Neural cell (in vitro differentiated cells): Measurements from ENCODE around the gene RHCG. TPM values are rescaled to one million over a fixed set of nuclear protein-coding genes. Genes with fewer than 3 reads are reported as not detected.

Experiments used
- H2AFZ ChIP-seq: fragments of 200-600, 300-800 bp; sonication (generic), shearing (Covaris generic); 2 replicates; pipeline ENCODE4 v1.6.0; 2014; ENCODE audit warnings: low read depth, mild to moderate bottlenecking, antibody characterized with exemption, low read length, moderate library complexity
- H3F3A ChIP-seq: fragments of 200-600 bp; shearing (Covaris generic); 2 replicates; pipeline ENCODE4 v1.6.1; 2016; ENCODE audit warnings: mild to moderate bottlenecking, moderate library complexity, mixed read lengths, antibody characterized with exemption, low read length; ENCODE audit not compliant: insufficient read depth, poor library complexity, severe bottlenecking
- H3K27ac ChIP-seq: fragments of 200-600, 300-800 bp; sonication (generic), shearing (Covaris generic); 2 replicates; pipeline ENCODE4 v1.5.1; 2014; ENCODE audit warnings: mild to moderate bottlenecking, low read length, moderate library complexity
- H3K27me3 ChIP-seq: fragments of 300-800, 200-600 bp; sonication (generic), shearing (Covaris generic); 2 replicates; pipeline ENCODE4 v1.6.0; 2014; ENCODE audit warnings: mild to moderate bottlenecking, low read depth, low read length, moderate library complexity; ENCODE audit not compliant: insufficient read depth
- H3K36me3 ChIP-seq: fragments of 300-800, 200-600 bp; sonication (generic), shearing (Covaris generic); 2 replicates; pipeline ENCODE4 v1.5.1; 2014; ENCODE audit warnings: mild to moderate bottlenecking, antibody characterized with exemption, low read length, moderate library complexity; ENCODE audit not compliant: insufficient read depth
- H3K4me2 ChIP-seq: fragments of 300-800, 200-600 bp; sonication (generic), shearing (Covaris generic); 2 replicates; pipeline ENCODE4 v1.6.0; 2014; ENCODE audit warnings: mild to moderate bottlenecking, low read length
- H3K4me3 ChIP-seq: fragments of 300-800, 200-600 bp; sonication (generic), shearing (Covaris generic); 2 replicates; pipeline ENCODE4 v1.5.1; 2014; ENCODE audit warnings: mild to moderate bottlenecking, low read length, moderate library complexity
- H3K79me2 ChIP-seq: fragments of 200-600 bp; shearing (Covaris generic); replicated peaks from 2 replicates; pipeline ENCODE4 v1.6.0; 2014; ENCODE audit warnings: mild to moderate bottlenecking, low read length, moderate library complexity; ENCODE audit not compliant: insufficient read depth
- H3K9ac ChIP-seq: fragments of 300-800, 200-600 bp; sonication (generic), shearing (Covaris generic); 2 replicates; pipeline ENCODE4 v1.6.1; 2016; ENCODE audit warnings: mild to moderate bottlenecking, low read length, mixed read lengths
- H3K9me2 ChIP-seq: fragments of 200-600 bp; shearing (Covaris generic); 2 replicates; pipeline ENCODE4 v1.6.1; 2016; ENCODE audit warnings: mild to moderate bottlenecking, low read length, mixed read lengths; ENCODE audit not compliant: insufficient read depth
- H3K9me3 ChIP-seq: fragments of 200-600, 300-800 bp; sonication (generic), shearing (Covaris generic); 2 replicates; pipeline ENCODE4 v1.6.1; 2016; ENCODE audit warnings: mild to moderate bottlenecking, mixed run types, low read length, moderate library complexity, mixed read lengths
- H4K20me1 ChIP-seq: fragments of 200-600 bp; shearing (Covaris generic); 2 replicates; pipeline ENCODE4 v1.6.1; 2016; ENCODE audit warnings: mild to moderate bottlenecking, mixed run types; ENCODE audit not compliant: insufficient read depth
- CTCF ChIP-seq: fragments of 450-650 bp; IDR thresholded peaks from 2 replicates; pipeline ENCODE4 v1.5.1; 2014; ENCODE audit warnings: antibody characterized with exemption, mild to moderate bottlenecking, moderate library complexity; ENCODE audit not compliant: poor library complexity, severe bottlenecking
- EP300 ChIP-seq: fragments of 450-650 bp; conservative IDR thresholded peaks from 2 replicates; pipeline ENCODE4 v1.6.1; 2014; ENCODE audit warnings: antibody characterized with exemption, mild to moderate bottlenecking, moderate library complexity; ENCODE audit not compliant: poor library complexity, severe bottlenecking
- EZH2 ChIP-seq: fragments of 200-600, 300-800 bp; shearing (Covaris generic), sonication (generic); IDR thresholded peaks from 2 replicates; pipeline ENCODE4 v1.6.1; 2014; ENCODE audit warnings: antibody characterized with exemption, low read length, borderline replicate concordance, mild to moderate bottlenecking; ENCODE audit not compliant: insufficient read depth, poor library complexity, severe bottlenecking
- MXI1 ChIP-seq: fragments of 450-650 bp; conservative IDR thresholded peaks from 2 replicates; pipeline ENCODE4 v1.6.1; 2014; ENCODE audit warnings: antibody characterized with exemption, mild to moderate bottlenecking; ENCODE audit not compliant: poor library complexity, severe bottlenecking
- POLR2AphosphoS5 ChIP-seq: IDR thresholded peaks from 2 replicates; pipeline ENCODE4 v1.6.1; 2012
- RAD21 ChIP-seq: fragments of 450-650 bp; conservative IDR thresholded peaks from 2 replicates; pipeline ENCODE4 v1.6.1; 2014; ENCODE audit warnings: antibody characterized with exemption, mild to moderate bottlenecking, moderate library complexity
- REST ChIP-seq: IDR thresholded peaks from 2 replicates; pipeline ENCODE4 v1.6.1; 2012; ENCODE audit warnings: borderline replicate concordance
- SMC3 ChIP-seq: fragments of 450-650 bp; conservative IDR thresholded peaks from 2 replicates; pipeline ENCODE4 v1.6.1; 2014; ENCODE audit warnings: antibody characterized with exemption, mild to moderate bottlenecking, moderate library complexity; ENCODE audit not compliant: poor library complexity
- TAF1 ChIP-seq: IDR thresholded peaks from 2 replicates; pipeline ENCODE4 v1.6.1; 2012; ENCODE audit warnings: low read depth
- polyA plus RNA-seq: library from polyadenylated mRNA; depleted of rRNA; stranded (reverse); fragments of >200 nt; gene quantifications from 2 replicates; pipeline ENCODE4 v1.2.3, GENCODE V29; 2014

RHCG gene
- polyA plus RNA-seq, 1 donor from 2014 or later: 0.32 TPM

GRCh38 chr15:89450076-89451006 lies 46.0 kb downstream of the RHCG start:
- no peak overlapping the region for H2AFZ ChIP-seq
- TF ChIP-seq MXI1 (no peak), EZH2 (no peak), TAF1 (no peak), SMC3 (no peak), RAD21 (no peak)
- no peak overlapping the region for H3K9ac ChIP-seq
- H3K36me3 ChIP-seq: no peaks in the 10 kb centered on the region
- no peaks in the 10 kb centered on the region for H3F3A ChIP-seq
- H3K9me3 ChIP-seq: no peaks in the 10 kb centered on the region
- H3K27me3 ChIP-seq: no peaks in the 10 kb centered on the region
- no peaks in the 10 kb centered on the region for H3K9me2 ChIP-seq
- H3K4me3 ChIP-seq: no peak overlapping the region
- H4K20me1 ChIP-seq: no peaks in the 10 kb centered on the region
- no peak overlapping the region for H3K4me2 ChIP-seq
- no peaks in the 10 kb centered on the region for H3K79me2 ChIP-seq
- no peak overlapping the region for H3K27ac ChIP-seq

GRCh38 chr15:89448825-89449224 lies 47.6 kb downstream of the RHCG start:
- no peaks in the 10 kb centered on the region for H3K9me2 ChIP-seq
- no peak overlapping the region for H3K27ac ChIP-seq
- H3K4me2 ChIP-seq: no peak overlapping the region
- H3K27me3 ChIP-seq: no peaks in the 10 kb centered on the region
- H3K36me3 ChIP-seq: no peaks in the 10 kb centered on the region
- no peak overlapping the region for H2AFZ ChIP-seq
- H3K79me2 ChIP-seq: no peaks in the 10 kb centered on the region
- H3K4me3 ChIP-seq: no peak overlapping the region
- no peaks in the 10 kb centered on the region for H4K20me1 ChIP-seq
- no peak overlapping the region for H3K9ac ChIP-seq
- H3K9me3 ChIP-seq: no peaks in the 10 kb centered on the region
- H3F3A ChIP-seq: no peaks in the 10 kb centered on the region
- TF ChIP-seq EP300 (no peak), REST (no peak), RAD21 (no peak), TAF1 (no peak), MXI1 (no peak), CTCF (no peak), POLR2AphosphoS5 (no peak), EZH2 (no peak), SMC3 (no peak)
